CD4-positive, alpha-beta T cell treated with Interleukin-6 at 100 ng/mL for 8 hours (primary cell): ENCODE measurements around the gene CALHM2.
"Not testable (repeated sequence)": the region's sequence is repeated elsewhere in the genome, so short reads cannot be mapped to it uniquely, and the experiment has no call there.

Source experiments
- DNase-seq: peaks from one replicate; pipeline ENCODE4 v3.0.0-alpha.2; 2020; ENCODE audit warnings: mixed read lengths, low spot score

Gene CALHM2

GRCh38 chr10:103451831-103452505 is at the start of gene CALHM2:
TSS of gene CALHM2 (minus strand) at chr10:103452370. CDS start at chr10:103449941, 2,429 bp downstream.
- peak; percentile 53 for DNase-seq

GRCh38 chr10:103501186-103501585 is 49.0 kb upstream of the CALHM2 start:
- DNase-seq, result no peak

GRCh38 chr10:103500481-103500880 is 48.3 kb upstream of the CALHM2 start:
- no peak for DNase-seq

GRCh38 chr10:103499881-103500280 is 47.7 kb upstream of the CALHM2 start:
- DNase-seq, result no peak

GRCh38 chr10:103498936-103499638 is 46.9 kb upstream of the CALHM2 start:
- DNase-seq, result no peak

GRCh38 chr10:103497161-103497915 is 45.2 kb upstream of the CALHM2 start:
- DNase-seq, result no peak

GRCh38 chr10:103495321-103495720 is 43.2 kb upstream of the CALHM2 start:
- DNase-seq, result no peak

- no peak for DNase-seq
Measured at GRCh38 chr10:103493916-103494877, 42.0 kb upstream of the CALHM2 start.

GRCh38 chr10:103493362-103493915 is 41.3 kb upstream of the CALHM2 start, which contains the start of gene NEURL1:
TSS of gene NEURL1 (plus strand) at chr10:103493705. CDS start at chr10:103494388, 683 bp downstream.
- DNase-seq, result no peak

- no peak for DNase-seq
Measured at GRCh38 chr10:103492655-103493261, 40.6 kb upstream of the CALHM2 start.

GRCh38 chr10:103491729-103492364 is 39.7 kb upstream of the CALHM2 start:
- no peak for DNase-seq

GRCh38 chr10:103490986-103491314 is 38.8 kb upstream of the CALHM2 start:
- DNase-seq, result no peak

GRCh38 chr10:103487410-103487708 is 35.2 kb upstream of the CALHM2 start:
- no peak for DNase-seq

- DNase-seq, result not testable (repeated sequence)
Measured at GRCh38 chr10:103486635-103487409, 34.7 kb upstream of the CALHM2 start.

- peak; percentile 75 for DNase-seq
Measured at GRCh38 chr10:103481974-103482531, 29.9 kb upstream of the CALHM2 start.

- DNase-seq, result no peak
Measured at GRCh38 chr10:103480521-103480920, 28.4 kb upstream of the CALHM2 start.

GRCh38 chr10:103479135-103479534 is 27.0 kb upstream of the CALHM2 start, which contains the start of gene CALHM3:
TSS of gene CALHM3 (minus strand) at chr10:103479240. CDS start at chr10:103479032, 208 bp downstream.
- no peak for DNase-seq

- no peak for DNase-seq
Measured at GRCh38 chr10:103478671-103479070, 26.5 kb upstream of the CALHM2 start.

- no peak for DNase-seq
Measured at GRCh38 chr10:103476046-103476768, 24.0 kb upstream of the CALHM2 start.
